ENCODE results near the gene OXER1.

- TF ChIP-seq EZH2 (IDR thresholded peaks at IDR 0.05; ENCODE audit: low read length, unreplicated experiment) (no peak), EZH2phosphoT487 (IDR thresholded peaks at IDR 0.05; ENCODE audit: borderline replicate concordance, low read length) (no peak)
- TF ChIP-seq, protein P1, sequence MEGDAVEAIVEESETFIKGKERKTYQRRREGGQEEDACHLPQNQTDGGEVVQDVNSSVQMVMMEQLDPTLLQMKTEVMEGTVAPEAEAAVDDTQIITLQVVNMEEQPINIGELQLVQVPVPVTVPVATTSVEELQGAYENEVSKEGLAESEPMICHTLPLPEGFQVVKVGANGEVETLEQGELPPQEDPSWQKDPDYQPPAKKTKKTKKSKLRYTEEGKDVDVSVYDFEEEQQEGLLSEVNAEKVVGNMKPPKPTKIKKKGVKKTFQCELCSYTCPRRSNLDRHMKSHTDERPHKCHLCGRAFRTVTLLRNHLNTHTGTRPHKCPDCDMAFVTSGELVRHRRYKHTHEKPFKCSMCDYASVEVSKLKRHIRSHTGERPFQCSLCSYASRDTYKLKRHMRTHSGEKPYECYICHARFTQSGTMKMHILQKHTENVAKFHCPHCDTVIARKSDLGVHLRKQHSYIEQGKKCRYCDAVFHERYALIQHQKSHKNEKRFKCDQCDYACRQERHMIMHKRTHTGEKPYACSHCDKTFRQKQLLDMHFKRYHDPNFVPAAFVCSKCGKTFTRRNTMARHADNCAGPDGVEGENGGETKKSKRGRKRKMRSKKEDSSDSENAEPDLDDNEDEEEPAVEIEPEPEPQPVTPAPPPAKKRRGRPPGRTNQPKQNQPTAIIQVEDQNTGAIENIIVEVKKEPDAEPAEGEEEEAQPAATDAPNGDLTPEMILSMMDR (conservative IDR thresholded peaks at IDR 0.05; ENCODE audit: low read depth, low read length): no peak
Observed at GRCh38 chr2:42800461-42800962, 36.6 kb upstream of the OXER1 start.
